Activated CD4-positive, alpha-beta memory T cell treated with anti-CD3 and anti-CD28 coated beads, Interleukin-2, amount 10 ng/mL, durations not matched to agents 7 days and 5 days (primary cell): ENCODE data around the gene WNT2. TPM values are rescaled to one million over a fixed set of nuclear protein-coding genes. Genes with fewer than 3 reads are reported as not detected.

Experiments
- CTCF ChIA-PET: fragments of 350-600 bp; sonication (Branson Sonifier 250); formaldehyde crosslinking; loops from one replicate; lab custom pipeline; 2021; ENCODE audit warnings: antibody characterized with exemption, inconsistent platforms; lab: Charles Lee
- POLR2A ChIA-PET: fragments of 350-600 bp; sonication (Branson Sonifier 250); formaldehyde crosslinking; loops from one replicate; lab custom pipeline; 2021; ENCODE audit warnings: antibody characterized with exemption; lab: Charles Lee
- DNase-seq: peaks from one replicate; pipeline ENCODE4 v3.0.0-alpha.2; 2020
- H3K27ac Mint-ChIP-seq: one replicate; pipeline ENCODE4 v1.8.0; 2021; ENCODE audit warnings: mild to moderate bottlenecking, mixed read lengths
- H3K27me3 Mint-ChIP-seq: one replicate; pipeline ENCODE4 v1.8.0; 2021; ENCODE audit warnings: mixed read lengths
- H3K36me3 Mint-ChIP-seq: one replicate; pipeline ENCODE4 v1.8.0; 2021; ENCODE audit warnings: low read depth, mixed read lengths
- H3K4me1 Mint-ChIP-seq: one replicate; pipeline ENCODE4 v1.8.0; 2021; ENCODE audit warnings: mixed read lengths
- H3K4me3 Mint-ChIP-seq: one replicate; pipeline ENCODE4 v1.8.0; 2021; ENCODE audit warnings: mild to moderate bottlenecking, mixed read lengths
- H3K9me3 Mint-ChIP-seq: one replicate; pipeline ENCODE4 v1.8.0; 2021; ENCODE audit warnings: mixed read lengths
- total RNA-seq, 2 experiments: library from RNA; stranded (reverse); gene quantifications; one replicate each; pipeline ENCODE4 v1.2.3, GENCODE V29; 2021

Gene WNT2
- total RNA-seq, 2 experiments from 2014 or later, result not detected

DNA sequence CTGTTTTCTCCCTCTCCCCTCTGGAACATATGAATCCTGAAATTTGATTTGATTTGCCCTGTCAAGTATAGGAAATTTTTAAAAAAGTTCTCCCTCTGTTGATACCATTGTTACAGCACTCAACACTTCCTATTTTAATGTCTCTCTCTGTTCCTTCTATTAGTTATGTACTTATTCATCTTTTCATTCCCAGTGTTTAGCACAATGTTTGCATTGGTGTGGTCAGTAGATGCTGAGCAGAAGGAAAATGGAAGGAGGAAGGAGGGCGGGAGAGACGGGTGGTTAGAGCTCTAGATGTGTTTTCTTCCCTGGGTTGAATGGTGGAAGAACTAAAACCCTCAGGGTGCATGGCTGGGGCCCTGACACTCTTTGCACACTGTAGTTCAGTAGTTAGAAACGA lies 79.5 kb downstream of the WNT2 start:
- Mint-ChIP-seq H3K4me3 (no peak overlapping the region), H3K36me3 (no peaks in the 10 kb centered on the region), H3K9me3 (no peaks in the 10 kb centered on the region), H3K27ac (no peak overlapping the region), H3K4me1 (no peaks in the 10 kb centered on the region), H3K27me3 (no peaks in the 10 kb centered on the region)
- no peak for DNase-seq
- ChIA-PET CTCF (no interaction called here), POLR2A (no interaction called here)

GRCh38 chr7:117241088-117241487 lies 81.8 kb downstream of the WNT2 start:
- DNase-seq, result no peak
- ChIA-PET POLR2A (no interaction called here), CTCF (no interaction called here)
- Mint-ChIP-seq H3K4me3 (no peak overlapping the region), H3K9me3 (no peaks in the 10 kb centered on the region), H3K27me3 (no peaks in the 10 kb centered on the region), H3K36me3 (no peaks in the 10 kb centered on the region), H3K4me1 (no peaks in the 10 kb centered on the region), H3K27ac (no peak overlapping the region)

GRCh38 chr7:117238937-117239336 lies 83.9 kb downstream of the WNT2 start:
- no peak for DNase-seq
- Mint-ChIP-seq H3K36me3 (no peaks in the 10 kb centered on the region), H3K4me3 (no peak overlapping the region), H3K9me3 (no peaks in the 10 kb centered on the region), H3K4me1 (no peaks in the 10 kb centered on the region), H3K27ac (no peak overlapping the region), H3K27me3 (peaks cover 3% of the 10 kb centered on the region)
- CTCF ChIA-PET, result no interaction called here
- POLR2A ChIA-PET, result no interaction called here

- ChIA-PET POLR2A (no interaction called here), CTCF (no interaction called here)
- Mint-ChIP-seq H3K4me1 (no peaks in the 10 kb centered on the region), H3K9me3 (peaks cover 2% of the 10 kb centered on the region), H3K36me3 (no peaks in the 10 kb centered on the region), H3K27ac (no peak overlapping the region), H3K4me3 (no peak overlapping the region), H3K27me3 (peaks cover 3% of the 10 kb centered on the region)
- no peak for DNase-seq
Observed at GRCh38 chr7:117238472-117238871, 84.4 kb downstream of the WNT2 start.

GRCh38 chr7:117237646-117238045 lies 85.2 kb downstream of the WNT2 start:
- Mint-ChIP-seq H3K27me3 (peaks cover 3% of the 10 kb centered on the region), H3K9me3 (peaks cover 6% of the 10 kb centered on the region), H3K4me1 (no peaks in the 10 kb centered on the region), H3K4me3 (no peak overlapping the region), H3K36me3 (no peaks in the 10 kb centered on the region), H3K27ac (no peak overlapping the region)
- ChIA-PET POLR2A (no interaction called here), CTCF (no interaction called here)
- DNase-seq, result no peak

GRCh38 chr7:117231047-117231359 lies 91.9 kb downstream of the WNT2 start:
- no peak for DNase-seq
- peaks cover 3% of the 10 kb centered on the region for H3K27me3 Mint-ChIP-seq
- H3K36me3 Mint-ChIP-seq, result no peaks in the 10 kb centered on the region
- H3K4me3 Mint-ChIP-seq, result no peak overlapping the region
- no peak overlapping the region for H3K27ac Mint-ChIP-seq
- peaks cover 9% of the 10 kb centered on the region for H3K9me3 Mint-ChIP-seq
- ChIA-PET POLR2A (no interaction called here), CTCF (no interaction called here)
- H3K4me1 Mint-ChIP-seq, result no peaks in the 10 kb centered on the region

GRCh38 chr7:117230276-117231046 lies 92.4 kb downstream of the WNT2 start:
- H3K4me1 Mint-ChIP-seq, result no peaks in the 10 kb centered on the region
- no peaks in the 10 kb centered on the region for H3K36me3 Mint-ChIP-seq
- H3K4me3 Mint-ChIP-seq, result no peak overlapping the region
- no peak overlapping the region for H3K27ac Mint-ChIP-seq
- no peak for DNase-seq
- POLR2A ChIA-PET, result no interaction called here
- peaks cover 9% of the 10 kb centered on the region for H3K9me3 Mint-ChIP-seq
- CTCF ChIA-PET, result no interaction called here
- peaks cover 3% of the 10 kb centered on the region for H3K27me3 Mint-ChIP-seq

DNA sequence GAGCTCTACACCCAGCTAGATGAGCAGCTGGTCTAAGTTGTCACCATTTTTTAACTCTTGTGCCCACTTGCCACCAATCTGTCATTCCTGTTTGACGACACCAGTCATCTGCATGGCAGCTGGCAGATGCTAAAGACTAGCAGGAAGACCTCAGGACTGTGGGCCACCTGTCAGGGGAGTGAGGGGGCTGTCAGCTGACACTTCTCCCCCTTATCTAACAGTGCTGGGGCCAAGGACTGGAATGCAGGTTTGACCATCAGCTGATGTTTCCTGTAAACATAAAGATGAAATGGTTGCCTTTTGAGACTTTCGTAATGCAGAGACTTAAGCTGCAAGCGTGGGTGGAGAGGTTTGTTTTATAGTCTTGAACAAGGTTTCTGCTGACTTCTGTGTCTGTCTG lies 93.5 kb downstream of the WNT2 start:
- Mint-ChIP-seq H3K4me1 (no peaks in the 10 kb centered on the region), H3K9me3 (peaks cover 9% of the 10 kb centered on the region), H3K4me3 (no peak overlapping the region), H3K27me3 (no peaks in the 10 kb centered on the region), H3K27ac (no peak overlapping the region), H3K36me3 (no peaks in the 10 kb centered on the region)
- ChIA-PET POLR2A (no interaction called here), CTCF (no interaction called here)
- no peak for DNase-seq

DNA sequence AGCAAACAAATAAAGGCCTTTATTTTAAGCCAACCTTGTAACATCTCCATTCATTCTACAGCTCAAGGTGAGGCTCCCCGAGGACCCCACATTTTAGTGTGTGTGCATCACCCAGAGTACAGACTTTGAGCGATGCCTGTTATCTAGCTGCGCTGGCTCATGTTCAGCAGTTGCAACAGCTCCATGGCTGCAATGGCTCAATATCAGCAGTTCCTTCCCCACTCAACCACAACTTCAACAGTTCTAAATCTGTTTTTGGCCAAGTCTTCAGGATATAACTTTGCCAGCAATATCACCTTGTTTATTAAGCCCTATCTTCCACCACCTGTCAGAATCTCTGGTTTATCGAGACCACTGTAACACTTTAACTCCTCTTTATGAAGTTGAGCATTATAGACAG lies 95.8 kb downstream of the WNT2 start:
- no peaks in the 10 kb centered on the region for H3K36me3 Mint-ChIP-seq
- no peak for DNase-seq
- ChIA-PET CTCF (interaction anchor here (1.5 kb wide), 1 partner anchor 14 kb away, joined by 4 read pairs; no protein-coding TSS in a partner anchor), POLR2A (no interaction called here)
- H3K4me3 Mint-ChIP-seq, result no peak overlapping the region
- H3K4me1 Mint-ChIP-seq, result no peaks in the 10 kb centered on the region
- H3K27ac Mint-ChIP-seq, result no peak overlapping the region
- H3K9me3 Mint-ChIP-seq, result peaks cover 2% of the 10 kb centered on the region
- no peaks in the 10 kb centered on the region for H3K27me3 Mint-ChIP-seq

DNA sequence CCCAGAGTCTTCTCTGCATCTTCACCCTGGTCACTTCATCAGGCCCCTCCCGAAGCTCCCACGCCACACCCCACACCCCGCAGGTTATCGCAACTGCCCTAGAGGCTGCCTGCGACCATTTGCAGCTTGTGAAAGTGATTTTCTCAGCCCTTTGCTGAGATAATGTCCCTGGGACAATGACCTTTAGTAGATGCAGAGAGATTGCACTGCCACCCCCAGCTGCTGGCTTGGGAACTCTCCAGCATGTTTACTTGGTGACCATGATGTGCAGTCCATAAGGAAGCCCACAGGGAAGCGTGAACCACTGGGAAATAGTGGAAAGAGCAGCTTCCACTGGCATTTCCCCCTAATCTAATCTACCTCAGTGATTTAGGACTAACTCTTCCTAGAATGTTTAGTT lies 97.3 kb downstream of the WNT2 start:
- Mint-ChIP-seq H3K4me1 (no peaks in the 10 kb centered on the region), H3K4me3 (no peak overlapping the region), H3K9me3 (no peaks in the 10 kb centered on the region), H3K27me3 (no peaks in the 10 kb centered on the region), H3K27ac (no peak overlapping the region), H3K36me3 (no peaks in the 10 kb centered on the region)
- POLR2A ChIA-PET, result no interaction called here
- CTCF ChIA-PET, result interaction anchor here (0.7 kb wide), 1 partner anchor 104 kb away, joined by 3 read pairs; no protein-coding TSS in a partner anchor
- DNase-seq, result no peak

Other genes with a start within 250 kb of the WNT2 start
- not detected for gene ASZ1, start 104.4 kb upstream of the WNT2 start, total RNA-seq
- not detected for gene CFTR, start 157.0 kb upstream of the WNT2 start, total RNA-seq